ENCODE results near the gene SKP2.
"Not testable (repeated sequence)": the region's sequence is repeated elsewhere in the genome, so short reads cannot be mapped to it uniquely, and the experiment has no call there.

The SKP2 gene

DNA sequence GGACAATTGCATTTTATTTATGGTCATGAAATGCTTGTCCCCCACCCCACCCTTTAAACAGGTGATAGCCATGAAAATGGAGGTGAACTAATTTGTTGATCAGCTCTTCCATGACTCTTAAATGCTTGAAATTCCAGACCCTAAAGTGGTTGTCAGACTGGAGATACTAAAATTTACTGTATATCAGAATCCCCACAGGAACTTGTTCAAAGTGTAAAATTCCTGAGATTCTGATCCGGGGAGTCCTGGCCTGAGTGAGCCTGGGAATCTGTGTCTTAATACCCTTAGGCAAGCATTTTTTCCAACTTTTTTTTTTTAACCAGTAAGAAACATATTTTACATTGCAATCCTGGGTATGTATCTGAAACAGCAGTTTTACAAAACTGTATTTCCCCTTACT is 4.7 kb downstream of the SKP2 start:
- DNase-seq (ENCODE audit: low read depth) = peak; percentile 85

GRCh38 chr5:36158144-36158543 is 6.2 kb downstream of the SKP2 start:
- DNase-seq (ENCODE audit: low read depth) = no peak

DNA sequence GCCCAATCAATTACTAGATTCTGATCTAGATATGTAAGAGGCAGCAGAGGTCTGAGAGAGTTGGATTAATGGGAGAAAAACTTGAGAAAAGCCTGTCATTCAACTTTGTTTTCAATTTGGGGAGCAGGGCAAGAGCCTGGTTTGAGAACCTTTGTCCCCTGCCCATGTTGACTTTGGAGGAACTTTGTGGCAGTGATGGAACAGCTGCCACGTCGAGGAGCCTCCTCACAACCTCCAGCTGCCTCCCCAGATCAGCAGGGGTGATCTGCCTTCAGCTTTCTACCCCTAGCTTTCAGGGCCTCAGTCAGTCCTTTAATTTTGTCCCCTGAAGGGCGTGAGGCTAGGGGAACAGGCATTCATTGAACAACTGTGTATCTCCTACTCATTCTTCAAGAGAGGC is 8.7 kb downstream of the SKP2 start:
- no peak for DNase-seq (ENCODE audit: low read depth)

DNA sequence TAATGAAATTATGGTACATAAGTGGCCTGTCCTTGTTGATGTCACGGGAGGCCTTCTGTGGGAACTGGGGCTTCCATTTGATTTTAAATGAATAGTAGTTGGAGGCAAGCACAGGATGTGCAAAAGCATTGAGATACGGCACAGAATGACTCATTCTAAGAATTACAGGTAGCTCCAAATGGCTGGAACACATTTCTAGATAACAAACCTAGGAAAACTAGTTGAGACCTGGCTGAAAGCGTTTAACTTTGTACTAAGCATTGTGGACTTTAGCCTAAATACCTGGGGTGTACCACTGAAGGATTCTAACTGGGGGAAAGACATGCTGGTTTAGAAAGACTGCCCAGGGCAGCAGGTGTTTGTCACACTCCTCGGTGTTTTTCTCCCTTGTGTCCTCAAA is 9.4 kb downstream of the SKP2 start:
- no peak for DNase-seq (ENCODE audit: low read depth)

DNA sequence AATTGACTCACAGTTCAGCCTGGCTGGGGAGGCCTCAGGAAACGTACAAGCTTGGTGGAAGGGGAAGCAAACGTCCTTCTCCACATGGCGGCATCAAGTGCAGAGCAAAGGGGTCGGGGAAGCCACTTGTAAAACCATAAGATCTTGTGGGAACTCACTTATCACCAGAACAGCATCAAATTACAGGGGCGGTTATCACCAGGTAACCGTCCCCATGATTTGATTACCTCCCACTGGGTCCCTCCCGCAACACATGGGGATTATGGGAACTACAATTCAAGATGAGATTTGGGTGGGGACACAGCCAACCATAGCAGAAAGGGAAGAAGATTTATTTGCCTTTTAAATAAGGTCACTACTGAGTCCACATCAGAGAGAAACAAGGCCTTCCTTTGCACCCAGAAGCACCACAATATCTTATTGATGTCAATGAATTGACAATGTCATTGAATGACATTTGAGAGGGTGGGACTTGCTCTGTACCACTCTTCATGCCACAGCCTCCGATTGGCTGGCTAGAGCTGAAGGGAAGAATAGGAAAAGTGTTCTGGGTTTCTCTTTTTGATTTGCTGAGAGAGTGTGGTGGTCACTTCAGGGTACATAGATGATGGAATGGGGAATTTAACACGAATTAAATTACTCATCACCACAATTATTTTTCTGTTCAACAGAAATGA is 11.0 kb downstream of the SKP2 start:
- no peak for DNase-seq (ENCODE audit: low read depth)

DNA sequence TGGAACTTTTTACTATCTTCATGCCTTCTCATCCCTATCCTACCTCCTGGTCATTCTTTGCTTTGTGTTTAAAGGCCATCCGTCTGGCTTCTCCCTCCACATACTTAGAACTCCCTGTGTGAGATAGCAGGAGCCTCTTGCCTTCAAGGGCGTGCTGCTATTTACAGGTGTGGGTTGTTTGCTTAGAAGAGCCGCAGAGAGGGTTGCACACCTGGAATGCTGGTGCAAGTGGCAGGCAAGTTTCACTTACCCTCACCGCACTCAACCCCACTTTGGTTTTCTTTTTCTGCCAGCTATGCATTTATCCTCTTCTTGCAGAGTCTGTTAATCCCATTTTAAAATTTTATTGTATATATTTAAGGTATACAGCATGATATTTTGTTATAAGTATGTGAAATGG is 12.6 kb downstream of the SKP2 start:
- no peak for DNase-seq (ENCODE audit: low read depth)

- DNase-seq (ENCODE audit: low read depth) = no peak
Measured at GRCh38 chr5:36168737-36169136, 16.8 kb downstream of the SKP2 start.

- DNase-seq (ENCODE audit: low read depth) = no peak
Measured at GRCh38 chr5:36170832-36171424, 19.0 kb downstream of the SKP2 start.

DNA sequence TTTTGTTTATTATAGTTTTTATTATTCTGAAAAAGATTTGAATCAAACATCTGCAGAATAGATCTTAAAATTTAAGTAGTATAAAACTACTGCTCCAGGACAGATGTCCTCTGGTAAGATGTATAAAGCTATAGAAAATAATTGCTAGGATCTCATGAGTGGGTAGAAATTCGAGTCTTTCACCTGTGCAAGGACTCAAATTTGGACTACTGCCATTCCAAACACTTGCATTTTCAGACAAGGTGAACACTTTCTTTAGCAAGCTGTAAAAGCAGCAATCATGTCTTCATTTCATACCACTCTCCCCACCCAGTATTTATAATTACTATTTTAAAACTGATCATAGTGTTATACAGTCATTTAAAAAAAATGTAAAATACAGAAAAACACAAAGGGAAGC is 20.7 kb downstream of the SKP2 start:
- DNase-seq (ENCODE audit: low read depth) = no peak

GRCh38 chr5:36173426-36173825 is 21.5 kb downstream of the SKP2 start:
- no peak for DNase-seq (ENCODE audit: low read depth)

- no peak for DNase-seq (ENCODE audit: low read depth)
Measured at GRCh38 chr5:36174119-36174518, 22.2 kb downstream of the SKP2 start.

- no peak for DNase-seq (ENCODE audit: low read depth)
Measured at GRCh38 chr5:36175043-36175442, 23.1 kb downstream of the SKP2 start.

DNA sequence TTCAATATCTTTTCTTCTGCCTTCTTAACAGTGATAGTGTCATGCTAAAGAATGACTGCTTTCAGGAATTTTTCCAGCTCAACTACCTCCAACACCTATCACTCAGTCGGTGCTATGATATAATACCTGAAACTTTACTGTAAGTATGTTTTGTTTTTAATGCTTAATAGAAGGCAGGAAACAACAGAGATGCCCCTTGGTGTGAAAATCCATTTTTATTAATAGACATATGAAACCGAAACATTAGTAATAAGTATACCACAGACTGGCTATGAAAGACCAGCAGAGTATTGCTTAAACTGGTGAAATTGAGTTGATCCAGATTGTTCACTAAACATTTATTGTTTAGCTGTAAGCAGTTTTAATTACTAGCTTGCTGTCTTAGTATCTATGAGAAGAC is 25.2 kb downstream of the SKP2 start:
- DNase-seq (ENCODE audit: low read depth) = no peak

- no peak for DNase-seq (ENCODE audit: low read depth)
Measured at GRCh38 chr5:36177715-36178523, 26.0 kb downstream of the SKP2 start.

DNA sequence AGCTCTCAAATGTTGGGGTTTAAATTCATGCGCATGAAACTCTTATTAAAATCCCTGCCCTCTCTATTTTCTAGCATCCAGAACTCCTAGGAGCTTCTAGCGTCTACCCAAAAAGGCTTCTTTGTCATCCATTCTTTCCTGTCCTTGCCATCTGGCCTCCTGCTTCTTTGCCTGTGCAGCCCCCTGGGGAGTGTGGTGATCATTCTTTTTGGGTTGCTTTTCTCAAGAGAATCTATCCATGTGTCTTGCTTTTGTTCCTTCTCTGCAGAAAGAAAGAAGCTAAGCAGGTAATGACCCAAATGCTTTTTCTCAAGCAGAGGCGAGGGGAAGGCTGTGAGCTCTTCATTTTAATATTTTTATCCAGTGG is 26.6 kb downstream of the SKP2 start:
- no peak for DNase-seq (ENCODE audit: low read depth)

DNA sequence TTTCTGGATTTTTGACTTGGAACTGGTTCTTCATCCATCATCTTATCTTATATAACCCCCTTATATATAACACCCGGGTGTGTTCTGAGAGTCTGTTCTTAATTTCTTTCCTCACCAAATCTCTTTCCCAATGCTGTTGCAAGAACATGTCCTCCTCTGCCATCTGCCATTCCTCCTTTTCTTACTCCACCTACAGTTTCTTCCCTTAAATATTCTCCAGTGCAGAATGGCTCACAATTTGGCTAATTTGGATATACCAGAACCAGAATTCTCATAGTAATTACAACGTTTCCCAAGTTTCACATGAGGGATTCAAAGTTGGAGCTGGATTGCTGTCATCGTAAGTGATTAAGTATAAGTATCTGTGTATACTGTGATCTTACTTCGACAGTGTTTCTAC is 28.0 kb downstream of the SKP2 start:
- no peak for DNase-seq (ENCODE audit: low read depth)

DNA sequence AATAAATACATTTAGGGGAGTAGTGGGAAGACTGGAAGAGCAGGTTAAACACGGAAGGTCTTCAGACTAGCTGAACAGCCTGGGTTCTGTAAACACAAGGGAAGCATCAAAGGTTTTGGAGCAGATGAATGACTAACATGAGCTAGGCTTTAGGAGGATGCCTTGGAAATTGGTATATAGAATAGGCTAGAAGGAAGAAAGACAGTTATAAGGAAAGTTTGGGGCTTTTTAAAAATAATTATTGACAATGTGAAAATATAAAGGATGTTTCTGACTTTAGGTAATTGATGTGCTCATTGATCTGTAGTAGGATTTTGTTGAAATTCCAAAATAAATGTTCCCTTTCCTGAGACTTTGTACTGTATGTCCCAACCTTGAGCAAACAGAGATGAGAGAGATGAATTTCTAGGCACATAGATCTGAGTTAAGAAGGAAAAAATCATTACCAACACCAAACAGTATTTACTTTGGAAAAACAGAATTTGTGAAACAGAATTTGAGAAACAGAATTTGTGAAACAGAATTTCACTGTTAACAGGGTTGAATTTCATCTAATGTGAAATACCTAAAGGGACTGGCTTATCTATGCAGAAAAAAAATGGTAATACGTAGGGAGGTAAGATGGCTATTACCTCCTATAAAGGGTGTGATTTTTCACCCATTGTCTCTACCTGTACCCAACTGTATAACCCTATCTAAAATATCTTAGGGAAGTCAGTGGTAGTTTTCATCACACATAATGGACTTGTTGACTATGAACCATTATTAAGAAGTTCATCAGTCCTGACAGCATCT is 28.8 kb downstream of the SKP2 start:
- no peak for DNase-seq (ENCODE audit: low read depth)

DNA sequence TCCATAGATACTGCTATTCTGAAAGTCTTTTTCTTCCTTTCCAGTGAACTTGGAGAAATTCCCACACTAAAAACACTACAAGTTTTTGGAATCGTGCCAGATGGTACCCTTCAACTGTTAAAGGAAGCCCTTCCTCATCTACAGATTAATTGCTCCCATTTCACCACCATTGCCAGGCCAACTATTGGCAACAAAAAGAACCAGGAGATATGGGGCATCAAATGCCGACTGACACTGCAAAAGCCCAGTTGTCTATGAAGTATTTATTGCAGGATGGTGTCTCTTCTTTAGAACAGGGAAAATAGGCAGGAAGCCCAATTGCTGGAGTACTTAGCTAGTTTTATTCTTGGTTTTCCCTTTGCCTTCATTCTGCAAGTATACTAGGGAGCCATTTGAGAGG is 29.9 kb downstream of the SKP2 start:
- DNase-seq (ENCODE audit: low read depth) = no peak

DNA sequence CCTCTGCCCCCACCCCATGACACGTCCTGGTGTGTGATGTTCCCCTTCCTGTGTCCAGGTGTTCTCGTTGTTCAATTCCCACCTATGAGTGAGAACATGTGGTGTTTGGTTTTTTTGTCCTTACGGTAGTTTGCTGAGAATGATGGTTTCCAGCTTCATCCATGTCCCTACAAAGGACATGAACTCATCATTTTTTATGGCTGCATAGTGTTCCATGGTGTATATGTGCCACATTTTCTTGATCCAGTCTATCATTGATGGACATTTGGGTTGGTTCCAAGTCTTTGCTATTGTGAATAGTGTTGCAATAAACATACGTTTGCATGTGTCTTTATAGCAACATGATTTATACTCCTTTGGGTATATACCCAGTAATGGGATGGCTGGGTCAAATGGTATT is 32.5 kb downstream of the SKP2 start:
- not testable (repeated sequence) for DNase-seq (ENCODE audit: low read depth)

GRCh38 chr5:36193746-36194145 is 41.8 kb downstream of the SKP2 start:
- no peak for DNase-seq (ENCODE audit: low read depth)

DNA sequence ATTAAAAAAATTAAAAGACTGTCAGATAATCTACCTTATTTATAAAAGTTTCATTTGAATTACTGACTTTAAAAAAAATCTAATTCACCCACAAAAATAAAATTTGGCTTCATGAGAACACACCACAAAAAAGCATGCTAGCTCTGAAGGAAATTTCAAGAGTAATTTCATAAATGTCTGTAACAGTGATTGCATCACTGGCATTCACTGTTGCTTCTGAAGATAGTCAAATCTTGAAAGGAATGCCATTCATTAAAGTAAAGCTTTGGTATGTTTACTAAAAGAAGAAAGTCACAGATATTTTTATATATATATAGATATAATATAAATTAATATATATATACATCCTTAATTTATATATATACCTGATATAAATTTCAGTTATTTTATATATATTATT is 46.4 kb downstream of the SKP2 start:
- DNase-seq (ENCODE audit: low read depth) = no peak

DNA sequence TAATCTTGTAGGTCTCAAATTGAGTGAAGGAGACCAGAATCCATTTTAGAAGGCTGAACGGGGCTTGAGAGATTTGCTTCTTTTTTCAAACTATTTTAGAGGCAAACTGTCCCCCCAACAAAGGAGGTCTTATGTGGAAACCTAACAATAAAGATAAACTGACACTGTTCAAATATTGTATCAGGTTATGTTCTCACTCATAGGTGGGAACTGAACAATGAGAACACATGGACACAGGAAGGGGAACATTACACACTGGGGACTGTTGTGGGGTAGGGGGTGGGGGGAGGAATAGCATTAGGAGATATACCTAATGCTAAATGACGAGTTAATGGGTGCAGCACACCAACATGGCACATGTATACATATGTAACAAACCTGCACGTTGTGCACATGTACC is 46.9 kb downstream of the SKP2 start:
- DNase-seq (ENCODE audit: low read depth) = not testable (repeated sequence)

- DNase-seq (ENCODE audit: low read depth) = no peak
Measured at GRCh38 chr5:36199620-36200019, 47.7 kb downstream of the SKP2 start.
